DMS79 treated with DMSO at 0.1 percent for 48 hours (cell line): ENCODE data around the gene OCIAD2.
"Not testable (repeated sequence)": the region's sequence is repeated elsewhere in the genome, so short reads cannot be mapped to it uniquely, and the experiment has no call there.

ENCODE experiments used
- DNase-seq: peaks from one replicate; lab custom pipeline; 2025; lab: John Stamatoyannopoulos, UW

OCIAD2 gene

GRCh38 chr4:48907706-48908477 is 1.3 kb upstream of the OCIAD2 start:
- DNase-seq: no peak

GRCh38 chr4:48905363-48906015 is 1.1 kb downstream of the OCIAD2 start:
- DNase-seq: no peak

- DNase-seq: no peak
Observed at GRCh38 chr4:48904541-48905142, 1.9 kb downstream of the OCIAD2 start.

DNA sequence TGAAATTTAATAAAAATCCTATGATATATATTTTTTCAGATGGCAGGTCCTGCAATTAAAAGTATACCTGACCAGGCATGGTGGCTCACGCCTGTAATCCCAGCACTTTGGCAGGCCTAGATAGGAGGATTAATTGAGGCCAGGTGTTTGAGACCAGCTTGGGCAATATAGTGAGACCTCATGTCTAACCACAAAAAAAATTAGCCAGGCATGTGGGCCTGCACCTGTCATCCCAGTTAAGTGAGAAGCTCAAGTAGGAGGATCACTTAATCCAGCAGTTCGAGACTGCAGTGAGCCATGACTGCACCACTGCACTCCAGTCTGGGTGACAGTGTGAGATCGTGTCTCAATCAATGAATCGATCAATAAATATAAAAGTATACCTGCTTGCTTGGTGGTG is 2.5 kb downstream of the OCIAD2 start:
- DNase-seq: peak; percentile 14

DNA sequence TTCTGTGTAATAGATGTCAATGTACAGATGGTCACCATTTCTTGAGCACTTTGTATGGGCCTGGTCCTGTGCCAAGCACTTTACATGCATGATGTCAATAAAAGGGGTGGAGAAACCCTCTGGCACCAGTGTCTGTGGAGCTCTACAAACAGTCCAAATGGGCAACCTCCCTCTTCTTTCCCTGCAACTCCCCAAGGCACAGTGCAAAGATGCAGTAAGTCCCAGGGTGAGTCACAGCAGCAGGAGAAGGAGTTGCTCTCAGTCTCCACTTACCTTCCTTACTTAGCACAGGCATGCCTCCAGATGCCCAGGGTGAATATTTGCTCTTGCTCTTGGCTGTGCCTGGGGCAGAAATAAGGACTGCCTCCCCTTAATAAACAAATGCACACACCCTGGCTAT is 4.3 kb downstream of the OCIAD2 start:
- DNase-seq: peak; percentile 64

DNA sequence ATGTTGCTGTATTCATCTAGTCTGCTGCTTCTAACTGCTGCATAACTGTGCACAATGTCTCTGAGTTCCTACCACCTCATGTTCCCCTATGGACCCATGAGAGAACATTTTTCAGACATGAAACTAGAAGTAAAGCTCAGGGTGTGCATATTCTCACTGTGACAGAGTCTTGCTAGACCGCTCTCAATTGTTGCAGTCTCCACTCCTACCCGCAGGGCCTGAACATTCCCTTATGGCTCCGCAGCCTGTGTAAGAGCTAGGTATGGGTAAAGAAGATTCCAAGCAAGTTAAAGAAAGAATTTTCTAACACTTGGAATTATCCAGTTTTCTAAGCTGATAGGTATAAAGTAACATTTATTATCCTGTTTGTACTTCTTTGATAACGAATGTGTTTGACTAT is 5.4 kb downstream of the OCIAD2 start:
- DNase-seq: no peak

DNA sequence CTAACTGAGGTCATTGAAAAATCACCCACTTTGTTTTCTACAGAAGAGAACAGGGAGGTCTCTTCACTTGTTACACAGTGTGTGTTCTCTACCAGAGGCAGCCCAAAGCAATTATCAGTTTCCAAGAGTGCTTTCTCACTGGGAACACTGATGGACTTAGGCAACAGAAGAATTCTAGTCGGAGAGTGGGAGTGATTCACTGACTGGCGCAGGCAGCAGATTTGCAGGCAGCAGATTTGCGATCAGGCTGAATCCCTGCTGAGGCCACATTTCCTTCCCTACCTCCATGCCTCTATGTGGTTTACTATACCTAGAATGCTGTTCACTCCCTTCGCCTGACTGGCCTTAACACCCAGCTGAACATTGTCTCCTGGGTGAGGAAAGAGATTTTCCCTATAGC is 6.6 kb downstream of the OCIAD2 start:
- DNase-seq: no peak

DNA sequence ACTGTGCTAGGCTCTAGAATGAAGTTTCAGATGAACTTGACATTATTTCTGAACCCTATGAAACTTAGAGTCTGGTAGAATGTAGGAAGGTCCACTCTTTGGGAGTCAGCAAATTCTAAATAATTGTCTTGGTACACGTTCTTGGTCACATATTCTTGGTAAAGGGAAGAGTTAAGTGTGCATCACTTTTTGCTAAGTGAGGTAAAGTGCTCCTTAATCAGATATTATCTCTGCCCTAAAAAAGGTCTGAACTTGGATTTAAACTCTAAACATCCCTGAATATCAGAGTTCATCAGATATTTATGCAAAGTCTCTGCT is 7.2 kb downstream of the OCIAD2 start:
- DNase-seq: no peak

DNA sequence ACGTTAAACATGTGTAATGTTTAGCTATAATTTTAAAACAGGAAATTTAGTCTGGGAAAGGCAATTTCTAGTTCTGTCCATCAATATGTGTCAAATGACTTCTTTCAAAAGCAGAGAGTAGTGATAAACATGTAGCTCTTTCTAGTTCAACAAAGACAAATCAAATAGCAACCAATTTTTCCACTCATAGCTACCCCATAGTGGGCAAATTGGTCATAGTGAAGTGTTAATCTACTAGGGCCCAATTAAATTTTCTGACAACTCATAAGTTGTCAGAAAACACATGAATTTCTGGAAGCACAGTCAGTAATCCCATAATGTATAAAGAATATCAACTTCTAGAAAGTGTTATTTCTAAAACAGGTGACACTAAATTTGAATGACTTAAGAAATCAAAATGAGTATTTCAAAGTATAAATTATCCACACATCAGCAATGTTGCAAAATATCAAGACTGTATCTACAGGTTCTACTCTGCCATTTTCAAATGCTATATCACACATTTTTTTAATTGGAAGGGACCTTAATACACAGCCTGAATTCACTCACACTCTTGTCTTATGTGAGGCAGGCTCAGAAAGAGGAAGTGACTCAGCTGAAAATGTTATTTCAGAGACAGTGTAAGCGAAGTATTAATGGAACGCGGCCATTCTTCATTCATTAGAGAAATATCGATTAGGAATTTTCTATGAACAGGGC is 7.7 kb downstream of the OCIAD2 start:
- no peak for DNase-seq

- no peak for DNase-seq
Observed at GRCh38 chr4:48896845-48897244, 9.7 kb downstream of the OCIAD2 start.

- DNase-seq: peak; percentile 94
Observed at GRCh38 chr4:48891028-48891619, 15.4 kb downstream of the OCIAD2 start.

DNA sequence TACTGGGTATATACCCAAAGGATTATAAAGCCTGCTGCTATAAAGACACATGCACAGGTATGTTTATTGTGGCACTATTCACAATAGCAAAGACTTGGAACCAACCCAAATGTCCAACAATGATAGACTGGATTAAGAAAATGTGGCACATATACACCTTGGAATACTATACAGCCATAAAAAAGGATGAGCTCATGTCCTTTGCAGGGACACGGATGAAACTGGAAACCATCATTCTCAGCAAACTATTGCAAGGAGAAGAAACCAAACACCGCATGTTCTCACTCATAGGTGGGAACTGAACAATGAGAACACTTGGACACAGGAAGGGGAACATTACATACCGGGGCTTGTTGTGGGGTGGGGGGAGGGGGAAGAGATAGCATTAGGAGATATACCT is 16.8 kb downstream of the OCIAD2 start:
- not testable (repeated sequence) for DNase-seq

- DNase-seq: not testable (repeated sequence)
Observed at GRCh38 chr4:48881646-48882045, 24.9 kb downstream of the OCIAD2 start.

GRCh38 chr4:48879561-48880442 is 26.8 kb downstream of the OCIAD2 start:
- DNase-seq: no peak

GRCh38 chr4:48877827-48878535 is 28.6 kb downstream of the OCIAD2 start:
- DNase-seq: no peak

GRCh38 chr4:48864696-48865095 is 41.9 kb downstream of the OCIAD2 start:
- DNase-seq: not testable (repeated sequence)

- DNase-seq: no peak
Observed at GRCh38 chr4:48863728-48864127, 42.8 kb downstream of the OCIAD2 start.

GRCh38 chr4:48862661-48863060 is 43.9 kb downstream of the OCIAD2 start:
- no peak for DNase-seq

DNA sequence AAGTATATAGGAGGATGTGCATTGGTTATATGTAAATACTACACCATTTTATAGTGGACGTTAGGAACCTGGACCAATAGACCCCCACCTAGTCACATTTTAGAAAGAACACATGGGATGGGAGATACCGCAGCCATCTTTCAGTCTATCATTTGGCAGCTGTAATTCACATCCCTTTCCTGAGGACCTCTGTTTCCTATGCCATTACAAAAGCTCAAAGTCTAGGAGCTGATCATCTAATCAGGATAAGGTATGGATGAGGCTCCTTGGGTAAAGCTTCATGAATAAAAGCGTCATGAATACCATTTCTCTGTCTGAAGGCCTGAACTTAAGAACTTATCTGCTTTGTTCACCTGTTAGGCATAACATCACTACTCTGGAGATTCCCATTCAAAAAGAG is 44.5 kb downstream of the OCIAD2 start:
- no peak for DNase-seq

GRCh38 chr4:48858130-48858529 is 48.4 kb downstream of the OCIAD2 start:
- no peak for DNase-seq

DNA sequence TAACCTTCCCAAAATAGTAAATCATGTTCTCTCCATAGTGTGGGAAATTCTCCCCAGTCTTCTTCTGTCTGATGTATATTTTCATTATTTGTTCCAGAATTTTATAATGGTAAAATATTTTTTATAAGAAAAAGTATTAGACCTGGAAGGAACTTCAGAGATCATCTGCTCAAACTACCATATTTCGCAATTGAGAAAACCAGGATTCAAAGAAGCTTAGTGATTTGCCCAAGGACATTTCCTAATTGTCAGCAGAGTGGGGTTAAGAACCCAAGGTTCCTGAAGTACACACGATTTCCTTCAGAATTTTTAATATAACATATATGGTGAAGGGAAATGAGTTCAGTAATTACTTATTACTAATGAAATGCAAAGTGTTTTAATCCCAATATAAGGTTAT is 51.6 kb downstream of the OCIAD2 start:
- no peak for DNase-seq
